Measurements from ENCODE around the gene ZBTB32.

GRCh38 chr19:35663981-35664380, 40.4 kb upstream of the ZBTB32 start:
- TF ChIP-seq CTCF (conservative IDR thresholded peaks at IDR 0.05; ENCODE audit: low read depth, low read length) = no peak
- no peak for TF ChIP-seq EZH2 (IDR thresholded peaks at IDR 0.05; ENCODE audit: low read length, unreplicated experiment)
